TTC549 (cell line): ENCODE measurements around the gene FOXA2.

Source experiments
- FAIRE-seq: peaks from 2 replicates; lab custom pipeline; 2012; peaks lifted over from hg19 to GRCh38; lab: Jason Lieb, UNC

Gene FOXA2

DNA sequence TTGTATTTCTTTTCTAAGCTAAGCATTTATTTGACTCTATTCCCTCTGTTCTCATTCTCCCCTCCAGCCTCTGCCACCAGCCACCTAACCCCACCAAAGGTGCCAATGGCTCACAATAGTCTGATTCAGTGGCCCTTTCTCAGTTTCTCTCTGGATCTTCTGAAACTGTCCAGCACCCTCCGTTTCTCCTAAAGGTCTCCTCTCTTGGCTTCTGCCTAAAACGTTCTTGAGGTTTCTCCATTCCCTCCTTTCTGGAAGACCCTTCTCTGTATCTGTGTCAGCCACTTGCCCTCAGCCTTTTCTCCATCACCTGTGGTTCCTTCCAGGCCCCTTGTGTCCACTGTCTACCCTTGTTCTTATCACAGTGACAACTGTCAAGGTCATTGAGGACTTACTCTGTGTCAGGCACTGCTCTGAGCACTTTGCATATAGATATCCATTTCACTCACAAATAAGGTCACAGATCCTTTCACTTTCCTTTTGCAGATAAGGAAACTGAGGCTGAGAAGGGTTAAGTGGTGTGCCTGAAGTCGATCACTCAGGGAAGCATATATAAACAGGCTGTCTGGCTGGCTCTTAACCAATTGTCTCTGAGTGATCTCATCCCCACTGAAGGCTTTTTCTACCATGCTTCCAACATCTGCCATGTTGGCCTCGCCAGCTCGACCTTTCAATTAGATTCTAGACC, 48.1 kb downstream of the FOXA2 start:
- FAIRE-seq = no peak

DNA sequence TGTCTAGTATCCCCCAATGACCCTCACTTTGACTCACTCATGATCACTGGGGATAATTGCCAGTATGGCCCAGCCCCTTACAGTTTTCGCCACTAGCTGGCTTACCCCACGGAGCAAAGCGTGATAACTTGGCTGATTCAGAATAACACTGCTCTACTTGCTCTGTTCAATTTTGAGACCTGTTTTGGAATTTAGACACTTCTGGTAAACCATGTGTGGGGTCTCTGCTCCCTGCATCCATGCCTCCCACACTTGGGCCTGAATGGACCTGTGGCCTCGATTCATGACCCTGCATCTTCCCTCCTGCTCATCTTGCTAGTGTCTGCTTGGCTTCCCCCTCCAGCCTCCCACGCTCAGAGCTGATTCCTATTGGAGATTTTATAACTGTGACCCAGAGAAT, 48.9 kb downstream of the FOXA2 start:
- no peak for FAIRE-seq

DNA sequence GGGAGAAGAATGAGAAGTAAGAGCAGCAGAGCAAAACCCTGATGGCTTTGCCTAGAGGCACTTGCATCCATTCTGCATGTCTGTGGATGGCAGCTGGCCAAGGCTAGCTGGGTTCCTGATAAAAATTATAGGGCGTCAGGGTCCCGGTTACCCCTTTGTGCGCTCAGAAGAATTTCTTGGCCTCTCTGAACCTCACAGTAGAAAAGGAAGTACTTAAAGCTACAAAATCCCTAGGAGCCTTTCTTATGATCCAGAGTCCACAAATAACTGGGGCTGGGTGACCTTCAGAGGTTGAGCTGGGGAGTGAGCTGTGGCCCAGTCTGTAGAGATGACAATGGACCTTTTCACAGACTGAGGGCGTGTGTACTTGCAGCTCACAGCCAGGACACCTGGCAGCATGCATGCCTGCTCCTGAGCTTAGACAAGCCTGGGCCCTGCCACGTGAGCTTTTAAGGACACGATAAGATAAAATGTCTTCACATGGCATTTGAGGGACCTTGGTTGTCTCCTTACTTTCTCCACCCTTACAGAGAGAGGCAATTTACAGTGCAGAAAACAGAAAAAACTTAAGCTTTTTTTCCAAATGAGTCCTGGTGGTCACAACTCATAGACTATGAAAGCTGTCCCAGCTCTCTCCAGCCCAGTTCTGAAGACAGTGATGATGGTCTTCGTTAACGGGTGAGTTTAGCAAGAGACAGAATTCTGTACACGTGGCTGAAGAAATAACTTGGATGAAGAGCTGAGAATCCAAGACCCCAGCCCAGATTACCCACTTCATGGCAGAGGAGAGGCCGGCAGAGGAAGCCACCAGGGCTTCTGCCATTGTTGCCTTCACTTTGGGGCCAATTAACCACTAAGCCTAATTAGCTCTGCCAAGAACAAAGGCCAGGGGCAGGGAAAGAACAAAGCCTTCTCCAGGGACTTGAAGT, 50.3 kb downstream of the FOXA2 start:
- FAIRE-seq = no peak

DNA sequence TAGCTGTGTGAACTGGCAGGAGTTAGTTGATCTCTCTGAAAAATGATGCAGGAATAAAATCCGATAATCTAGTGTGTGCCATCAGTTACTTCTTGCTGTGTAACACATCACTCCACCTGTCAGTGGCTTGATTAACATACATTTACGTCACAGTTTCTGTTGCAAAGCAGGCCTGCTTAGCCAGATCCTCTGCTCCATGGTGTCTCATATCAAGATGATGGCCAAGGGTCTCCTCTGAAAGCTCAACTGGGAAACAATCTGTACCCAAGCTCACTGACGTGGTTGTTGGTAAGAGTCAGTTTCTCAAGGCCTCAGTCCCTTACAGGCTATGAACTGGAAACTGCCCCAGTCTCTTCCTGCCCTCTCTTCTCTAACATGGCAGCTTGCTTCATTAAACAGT, 51.8 kb downstream of the FOXA2 start:
- FAIRE-seq = no peak

DNA sequence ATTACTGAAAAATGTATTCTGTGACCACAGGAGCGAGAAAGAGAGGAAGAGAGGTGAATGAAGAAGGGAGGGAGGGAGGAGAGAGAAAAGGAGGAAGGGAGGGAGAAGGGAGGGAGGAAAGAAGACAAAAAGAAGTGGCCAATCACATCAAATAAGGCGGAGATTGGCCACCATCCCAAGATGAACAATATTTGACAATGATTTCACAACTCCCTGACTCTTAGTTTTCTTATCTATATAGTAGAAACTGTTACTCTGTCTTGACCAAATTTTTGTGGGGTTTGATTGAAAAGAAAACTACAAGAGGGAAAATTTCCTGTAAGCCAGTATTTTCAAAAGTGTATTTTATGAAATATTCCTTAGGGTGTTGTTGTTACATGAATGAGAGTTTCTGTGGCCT, 52.6 kb downstream of the FOXA2 start:
- FAIRE-seq = no peak

DNA sequence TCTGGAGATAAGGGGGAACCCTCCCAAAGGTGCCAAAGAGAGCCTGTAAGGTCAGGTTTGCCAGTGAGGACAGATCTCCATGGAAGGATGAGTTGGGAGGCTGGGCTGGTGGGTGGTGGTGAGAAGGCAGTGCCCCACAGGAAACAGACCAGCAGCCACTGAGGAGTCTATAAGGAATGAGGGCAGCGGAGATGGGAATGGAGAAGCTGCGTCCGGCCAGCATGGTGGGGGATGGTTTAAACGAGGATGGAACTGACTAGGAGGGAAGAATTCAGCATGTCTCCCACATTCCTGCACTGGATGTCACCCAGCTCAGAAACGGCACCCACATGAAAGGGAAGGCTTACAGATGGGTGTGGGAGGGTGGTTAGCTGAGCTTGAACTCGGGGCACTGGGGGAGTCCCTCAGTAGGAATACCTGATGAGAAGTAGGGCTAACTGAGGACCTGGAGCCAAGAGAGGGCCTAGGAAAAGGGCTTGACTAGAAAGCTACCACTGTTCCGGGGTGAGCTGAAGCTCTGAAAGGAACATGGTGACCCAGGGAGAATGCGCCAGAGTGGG, 53.2 kb downstream of the FOXA2 start:
- no peak for FAIRE-seq
